Natural killer cell treated with Interleukin-12 subunit alpha and Interleukin-12 subunit beta and Interleukin-15 and Interleukin-18, amount 100 ng/mL, for 72 hours (primary cell): Measurements from ENCODE around the gene P3H3. TPM values are rescaled to one million over a fixed set of nuclear protein-coding genes. Genes with fewer than 3 reads are reported as not detected.

Source experiments
- ATAC-seq, 2 donors: fragments of 150-1000 bp; cut with Tn5 transposase in 1 of 2; sonication (Bioruptor Pico), chemical (Tn5 transposase) in 1 of 2; 2 replicates each; pipeline ENCODE4 v1.10.0; 2021
- DNase-seq: peaks from one replicate; pipeline ENCODE4 v3.0.0; 2022; ENCODE audit warnings: low spot score
- H3K27ac Mint-ChIP-seq, 2 donors: 1 replicate in 1 of 2; 2 replicates in 1 of 2; pipeline ENCODE4 v1.8.0; 2022; ENCODE audit warnings: mixed read lengths in 2 of 2, mild to moderate bottlenecking in 1 of 2, moderate library complexity in 1 of 2
- H3K27me3 Mint-ChIP-seq, 2 donors: 1 replicate in 1 of 2; 2 replicates in 1 of 2; pipeline ENCODE4 v1.8.0; 2022; ENCODE audit warnings: mixed read lengths in 2 of 2
- H3K36me3 Mint-ChIP-seq: one replicate; pipeline ENCODE4 v1.8.0; 2022; ENCODE audit warnings: mixed read lengths
- H3K4me1 Mint-ChIP-seq, 2 donors: 1 replicate in 1 of 2; 2 replicates in 1 of 2; pipeline ENCODE4 v1.8.0; 2022; ENCODE audit warnings: low read depth in 2 of 2, mixed read lengths in 2 of 2, mild to moderate bottlenecking in 1 of 2
- H3K4me3 Mint-ChIP-seq: one replicate; pipeline ENCODE4 v1.8.0; 2022; ENCODE audit warnings: mixed read lengths
- H3K9me3 Mint-ChIP-seq: 2 replicates; pipeline ENCODE4 v1.8.0; 2022; ENCODE audit warnings: mixed read lengths
- total RNA-seq, 2 donors: library from RNA; stranded (reverse); gene quantifications; one replicate each; pipeline ENCODE4 v1.2.3, GENCODE V29; 2022

The P3H3 gene
- total RNA-seq, 2 donors from 2014 or later = 1.3 TPM; not detected in 1

- Mint-ChIP-seq H3K27ac (peak within 1 kb of the TSS; percentile 6), H3K27me3 (peaks cover 24 to 36% of the 10 kb centered on the region in 2 donors), H3K4me1 (peaks cover 17% of the 10 kb centered on the region in 2 donors), H3K9me3 (no peaks in the 10 kb centered on the region), H3K4me3 (peak within 1 kb of the TSS; percentile 53), H3K36me3 (no peaks in the 10 kb centered on the region)
- peak; percentile 34 for DNase-seq
- ATAC-seq = peak; percentile 41 to 53
Measured at GRCh38 chr12:6788972-6789924, 39.0 kb upstream of the P3H3 start, which contains the start of gene CD4. TSS of gene CD4 (plus strand) at chr12:6789528. CDS start at chr12:6800139, 10,611 bp downstream.

GRCh38 chr12:6790496-6791150, 37.6 kb upstream of the P3H3 start:
- DNase-seq (no peak), ATAC-seq (no peak)
- Mint-ChIP-seq H3K4me3 (no peak overlapping the region), H3K27ac (no peak overlapping the region), H3K9me3 (no peaks in the 10 kb centered on the region), H3K4me1 (peaks cover 17% of the 10 kb centered on the region in 2 donors), H3K36me3 (no peaks in the 10 kb centered on the region), H3K27me3 (peaks cover 32 to 48% of the 10 kb centered on the region in 2 donors)

GRCh38 chr12:6791931-6792520, 36.2 kb upstream of the P3H3 start:
- Mint-ChIP-seq H3K4me3 (peak overlapping the region; percentile 28), H3K4me1 (peaks cover 17% of the 10 kb centered on the region in 2 donors), H3K9me3 (no peaks in the 10 kb centered on the region), H3K27ac (peak overlapping the region; percentile 14 to 30), H3K27me3 (peaks cover 35 to 55% of the 10 kb centered on the region in 2 donors), H3K36me3 (no peaks in the 10 kb centered on the region)
- ATAC-seq = no peak
- DNase-seq = no peak

- ATAC-seq = peak; percentile 32 to 61
- no peaks in the 10 kb centered on the region for H3K9me3 Mint-ChIP-seq
- peak overlapping the region; percentile 14 to 30 for H3K27ac Mint-ChIP-seq
- H3K36me3 Mint-ChIP-seq = no peaks in the 10 kb centered on the region
- H3K27me3 Mint-ChIP-seq = peaks cover 35 to 55% of the 10 kb centered on the region in 2 donors
- H3K4me3 Mint-ChIP-seq = peak overlapping the region; percentile 28
- peaks cover 17% of the 10 kb centered on the region in 2 donors for H3K4me1 Mint-ChIP-seq
- DNase-seq = no peak
Measured at GRCh38 chr12:6792522-6793201, 35.5 kb upstream of the P3H3 start.

- Mint-ChIP-seq H3K27me3 (peaks cover 32 to 44% of the 10 kb centered on the region in 2 donors), H3K9me3 (no peaks in the 10 kb centered on the region), H3K27ac (peak overlapping the region in 1 of 2 donors; percentile 58), H3K4me3 (no peak overlapping the region), H3K4me1 (peaks cover 9 to 17% of the 10 kb centered on the region in 2 donors), H3K36me3 (no peaks in the 10 kb centered on the region)
- no peak for DNase-seq
- no peak for ATAC-seq
Measured at GRCh38 chr12:6795088-6795487, 33.1 kb upstream of the P3H3 start.

GRCh38 chr12:6796576-6796975, 31.6 kb upstream of the P3H3 start:
- Mint-ChIP-seq H3K4me3 (no peak overlapping the region), H3K27me3 (peaks cover 32 to 43% of the 10 kb centered on the region in 2 donors), H3K27ac (peak overlapping the region in 1 of 2 donors; percentile 24), H3K4me1 (peaks cover 9 to 17% of the 10 kb centered on the region in 2 donors), H3K36me3 (no peaks in the 10 kb centered on the region), H3K9me3 (no peaks in the 10 kb centered on the region)
- ATAC-seq = no peak
- DNase-seq = no peak

- Mint-ChIP-seq H3K9me3 (no peaks in the 10 kb centered on the region), H3K4me3 (no peak overlapping the region), H3K27ac (no peak overlapping the region), H3K27me3 (peaks cover 15 to 20% of the 10 kb centered on the region in 2 donors), H3K36me3 (no peaks in the 10 kb centered on the region), H3K4me1 (no peaks in the 10 kb centered on the region)
- DNase-seq (no peak), ATAC-seq (no peak)
Measured at GRCh38 chr12:6799147-6799546, 29.1 kb upstream of the P3H3 start.

GRCh38 chr12:6807170-6807569, 21.0 kb upstream of the P3H3 start:
- H3K4me1 Mint-ChIP-seq = no peaks in the 10 kb centered on the region
- H3K9me3 Mint-ChIP-seq = no peaks in the 10 kb centered on the region
- ATAC-seq (no peak), DNase-seq (no peak)
- no peak overlapping the region for H3K4me3 Mint-ChIP-seq
- peaks cover 5 to 11% of the 10 kb centered on the region in 2 donors for H3K27me3 Mint-ChIP-seq
- H3K36me3 Mint-ChIP-seq = no peaks in the 10 kb centered on the region
- no peak overlapping the region for H3K27ac Mint-ChIP-seq

GRCh38 chr12:6809056-6809455, 19.2 kb upstream of the P3H3 start:
- H3K36me3 Mint-ChIP-seq = no peaks in the 10 kb centered on the region
- H3K27ac Mint-ChIP-seq = no peak overlapping the region
- peaks cover 13 to 16% of the 10 kb centered on the region in 2 donors for H3K27me3 Mint-ChIP-seq
- H3K9me3 Mint-ChIP-seq = no peaks in the 10 kb centered on the region
- no peaks in the 10 kb centered on the region for H3K4me1 Mint-ChIP-seq
- no peak overlapping the region for H3K4me3 Mint-ChIP-seq
- DNase-seq (no peak), ATAC-seq (no peak)

GRCh38 chr12:6810758-6811157, 17.4 kb upstream of the P3H3 start:
- no peak for DNase-seq
- no peaks in the 10 kb centered on the region for H3K36me3 Mint-ChIP-seq
- H3K27ac Mint-ChIP-seq = no peak overlapping the region
- ATAC-seq = no peak
- H3K9me3 Mint-ChIP-seq = no peaks in the 10 kb centered on the region
- peaks cover 13 to 18% of the 10 kb centered on the region in 2 donors for H3K27me3 Mint-ChIP-seq
- no peaks in the 10 kb centered on the region for H3K4me1 Mint-ChIP-seq
- H3K4me3 Mint-ChIP-seq = no peak overlapping the region

- Mint-ChIP-seq H3K4me1 (no peaks in the 10 kb centered on the region), H3K4me3 (no peak overlapping the region), H3K36me3 (no peaks in the 10 kb centered on the region), H3K27me3 (peaks cover 18 to 19% of the 10 kb centered on the region in 2 donors), H3K9me3 (no peaks in the 10 kb centered on the region), H3K27ac (no peak overlapping the region)
- DNase-seq = no peak
- ATAC-seq = no peak
Measured at GRCh38 chr12:6813363-6813762, 14.8 kb upstream of the P3H3 start.

- H3K36me3 Mint-ChIP-seq = no peaks in the 10 kb centered on the region
- peaks cover 17 to 22% of the 10 kb centered on the region in 2 donors for H3K27me3 Mint-ChIP-seq
- H3K9me3 Mint-ChIP-seq = no peaks in the 10 kb centered on the region
- peaks cover 0 to 3% of the 10 kb centered on the region in 2 donors for H3K4me1 Mint-ChIP-seq
- no peak overlapping the region for H3K27ac Mint-ChIP-seq
- no peak for ATAC-seq
- no peak for DNase-seq
- H3K4me3 Mint-ChIP-seq = no peak overlapping the region
Measured at GRCh38 chr12:6816598-6816997, 11.6 kb upstream of the P3H3 start.

GRCh38 chr12:6817098-6817497, 11.1 kb upstream of the P3H3 start:
- peaks cover 0 to 6% of the 10 kb centered on the region in 2 donors for H3K4me1 Mint-ChIP-seq
- ATAC-seq = no peak
- H3K27me3 Mint-ChIP-seq = peaks cover 20 to 23% of the 10 kb centered on the region in 2 donors
- H3K36me3 Mint-ChIP-seq = no peaks in the 10 kb centered on the region
- no peak for DNase-seq
- H3K27ac Mint-ChIP-seq = no peak overlapping the region
- H3K4me3 Mint-ChIP-seq = no peak overlapping the region
- no peaks in the 10 kb centered on the region for H3K9me3 Mint-ChIP-seq
